ENCODE measurements around the gene ENOX2. TPM values are rescaled to one million over a fixed set of nuclear protein-coding genes. Genes with fewer than 3 reads are reported as not detected.
A peak's percentile ranks its signal among the peaks of the same experiment; 100 is the strongest.

Gene ENOX2
- total RNA-seq, 1 experiment from 2014 or later: 21.4 TPM

DNA sequence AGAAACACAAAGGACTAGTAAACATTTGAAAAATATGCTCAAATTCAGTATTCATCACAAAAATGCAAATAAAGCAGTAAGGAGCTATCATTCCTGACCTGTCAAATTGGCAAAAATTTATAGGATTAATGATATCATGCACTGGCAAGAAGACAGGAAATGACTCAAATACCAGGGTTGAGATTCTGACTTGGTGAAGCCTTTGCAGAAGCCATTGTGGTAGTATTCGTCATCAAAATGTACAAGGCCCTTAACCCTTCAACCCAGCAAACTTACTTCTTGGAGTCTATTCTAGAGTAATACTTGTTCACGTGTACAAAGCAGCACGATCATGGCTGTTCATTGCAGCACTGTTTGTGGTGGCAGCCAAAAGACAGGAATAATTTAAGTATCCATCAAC, 132.4 kb downstream of the ENOX2 start:
- Histone ChIP-seq H3K4me2 (0 out of 2 replicates have a peak overlapping the region, but pooled peaks have one; percentile 8), H3K9me2 (ENCODE audit: insufficient read depth) (0 out of 2 replicates have a peak, but pooled peaks cover 4% of the 10 kb centered on the region), H3F3A (ENCODE audit: insufficient read depth, low read depth) (peaks cover 24% of the 10 kb centered on the region; the same call in 1 of the 2 replicates), H3K27ac (no peak overlapping the region), H3K36me3 (ENCODE audit: low read depth) (no peaks in the 10 kb centered on the region), H3K4me3 (no peak overlapping the region), H4K20me1 (ENCODE audit: insufficient read depth) (no peaks in the 10 kb centered on the region), H3K79me2 (ENCODE audit: low read depth) (no peaks in the 10 kb centered on the region), H3K4me1 (replicated peaks; ENCODE audit: insufficient read depth) (peaks cover 40% of the 10 kb centered on the region), H3K9me3 (ENCODE audit: insufficient read depth, low read depth) (no peaks in the 10 kb centered on the region), H2AFZ (no peak overlapping the region), H3K27me3 (ENCODE audit: insufficient read depth, low read depth) (no peaks in the 10 kb centered on the region)
- no TSS peak for BruUV-seq (replicated peaks)
- intact Hi-C loops (cut with micrococcal nuclease; ENCODE audit: unreplicated experiment): no loop called here
- peak; percentile 4 to 38 for DNase-seq
- TF ChIP-seq, protein P1, sequence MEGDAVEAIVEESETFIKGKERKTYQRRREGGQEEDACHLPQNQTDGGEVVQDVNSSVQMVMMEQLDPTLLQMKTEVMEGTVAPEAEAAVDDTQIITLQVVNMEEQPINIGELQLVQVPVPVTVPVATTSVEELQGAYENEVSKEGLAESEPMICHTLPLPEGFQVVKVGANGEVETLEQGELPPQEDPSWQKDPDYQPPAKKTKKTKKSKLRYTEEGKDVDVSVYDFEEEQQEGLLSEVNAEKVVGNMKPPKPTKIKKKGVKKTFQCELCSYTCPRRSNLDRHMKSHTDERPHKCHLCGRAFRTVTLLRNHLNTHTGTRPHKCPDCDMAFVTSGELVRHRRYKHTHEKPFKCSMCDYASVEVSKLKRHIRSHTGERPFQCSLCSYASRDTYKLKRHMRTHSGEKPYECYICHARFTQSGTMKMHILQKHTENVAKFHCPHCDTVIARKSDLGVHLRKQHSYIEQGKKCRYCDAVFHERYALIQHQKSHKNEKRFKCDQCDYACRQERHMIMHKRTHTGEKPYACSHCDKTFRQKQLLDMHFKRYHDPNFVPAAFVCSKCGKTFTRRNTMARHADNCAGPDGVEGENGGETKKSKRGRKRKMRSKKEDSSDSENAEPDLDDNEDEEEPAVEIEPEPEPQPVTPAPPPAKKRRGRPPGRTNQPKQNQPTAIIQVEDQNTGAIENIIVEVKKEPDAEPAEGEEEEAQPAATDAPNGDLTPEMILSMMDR (conservative IDR thresholded peaks at IDR 0.05): no peak
- no peak for TF ChIP-seq EZH2 (IDR thresholded peaks at IDR 0.05; ENCODE audit: low read depth)
- ChIA-PET POLR2A (ENCODE audit: unreplicated experiment) (no interaction called here), CTCF (no interaction called here)

DNA sequence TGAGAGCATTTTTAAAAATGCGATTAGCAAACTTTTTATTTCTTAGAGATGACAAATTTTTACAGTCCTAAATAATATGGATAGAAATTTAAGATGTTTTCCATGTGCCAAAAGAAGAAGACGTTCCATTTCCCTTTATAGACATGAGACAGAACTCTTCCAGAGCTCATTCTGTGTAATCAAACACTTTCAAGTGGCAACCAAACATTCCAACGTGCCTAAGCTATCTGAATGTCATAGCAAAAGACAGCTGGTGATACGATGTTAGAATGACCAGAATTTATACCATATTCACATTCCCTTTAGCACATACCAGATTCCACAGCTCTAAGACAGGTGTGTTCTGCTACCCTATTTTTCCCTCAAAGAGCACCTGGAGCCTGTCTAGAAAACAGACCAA, 133.2 kb downstream of the ENOX2 start:
- no peak for DNase-seq
- H3K9me2 ChIP-seq (ENCODE audit: insufficient read depth): 0 out of 2 replicates have a peak, but pooled peaks cover 4% of the 10 kb centered on the region
- no TSS peak for BruUV-seq (replicated peaks)
- no peaks in the 10 kb centered on the region for H4K20me1 ChIP-seq (ENCODE audit: insufficient read depth)
- ChIA-PET POLR2A (ENCODE audit: unreplicated experiment) (no interaction called here), CTCF (no interaction called here)
- H3K79me2 ChIP-seq (ENCODE audit: low read depth): no peaks in the 10 kb centered on the region
- no peak for TF ChIP-seq EZH2 (IDR thresholded peaks at IDR 0.05; ENCODE audit: low read depth)
- TF ChIP-seq, protein P1 (conservative IDR thresholded peaks at IDR 0.05): no peak
- H2AFZ ChIP-seq: no peak overlapping the region
- no peaks in the 10 kb centered on the region for H3K27me3 ChIP-seq (ENCODE audit: insufficient read depth, low read depth)
- no peak overlapping the region for H3K4me2 ChIP-seq
- H3K36me3 ChIP-seq (ENCODE audit: low read depth): no peaks in the 10 kb centered on the region
- intact Hi-C loops (cut with micrococcal nuclease; ENCODE audit: unreplicated experiment): no loop called here
- H3K4me3 ChIP-seq: no peak overlapping the region
- H3F3A ChIP-seq (ENCODE audit: insufficient read depth, low read depth): peaks cover 24% of the 10 kb centered on the region; the same call in 1 of the 2 replicates
- H3K4me1 ChIP-seq (replicated peaks; ENCODE audit: insufficient read depth): peaks cover 40% of the 10 kb centered on the region
- H3K9me3 ChIP-seq (ENCODE audit: insufficient read depth, low read depth): no peaks in the 10 kb centered on the region
- H3K27ac ChIP-seq: no peak overlapping the region

DNA sequence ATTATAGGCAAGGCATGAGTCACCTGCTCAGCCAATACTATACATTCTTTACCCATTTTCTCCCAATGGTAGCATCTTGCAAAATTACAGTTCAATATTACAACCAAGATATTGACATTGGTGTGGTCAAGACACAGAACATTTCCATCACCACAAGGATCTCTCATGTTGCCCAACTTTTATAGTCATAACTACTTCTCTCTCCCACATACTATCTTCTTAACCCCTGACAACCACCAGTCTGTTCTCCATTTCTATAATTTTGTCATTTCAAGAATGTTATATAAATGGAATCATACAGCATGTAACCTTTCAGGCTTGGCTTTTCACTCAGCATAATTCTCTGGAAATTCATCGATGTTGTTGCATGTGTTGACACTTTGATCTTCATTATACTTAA, 144.9 kb downstream of the ENOX2 start:
- H2AFZ ChIP-seq: no peak overlapping the region
- H3K36me3 ChIP-seq (ENCODE audit: low read depth): no peaks in the 10 kb centered on the region
- H3K27me3 ChIP-seq (ENCODE audit: insufficient read depth, low read depth): no peaks in the 10 kb centered on the region
- no peak overlapping the region for H3K27ac ChIP-seq
- H3F3A ChIP-seq (ENCODE audit: insufficient read depth, low read depth): no peaks in the 10 kb centered on the region
- no TSS peak for BruUV-seq (replicated peaks)
- no peaks in the 10 kb centered on the region for H3K79me2 ChIP-seq (ENCODE audit: low read depth)
- H3K9me3 ChIP-seq (ENCODE audit: insufficient read depth, low read depth): no peaks in the 10 kb centered on the region
- H3K4me1 ChIP-seq (replicated peaks; ENCODE audit: insufficient read depth): no peaks in the 10 kb centered on the region
- ChIA-PET CTCF (no interaction called here), POLR2A (ENCODE audit: unreplicated experiment) (no interaction called here)
- intact Hi-C loops (cut with micrococcal nuclease; ENCODE audit: unreplicated experiment): no loop called here
- H3K4me2 ChIP-seq: no peak overlapping the region
- H4K20me1 ChIP-seq (ENCODE audit: insufficient read depth): no peaks in the 10 kb centered on the region
- DNase-seq: no peak
- H3K9me2 ChIP-seq (ENCODE audit: insufficient read depth): no peaks in the 10 kb centered on the region
- no peak overlapping the region for H3K4me3 ChIP-seq
- TF ChIP-seq, protein P1 (conservative IDR thresholded peaks at IDR 0.05): no peak
- no peak for TF ChIP-seq EZH2 (IDR thresholded peaks at IDR 0.05; ENCODE audit: low read depth)

All from PC-9 (cell line).